ENCODE measurements around the gene RIT2.

RIT2 gene

GRCh38 chr18:43115076-43115921 lies at the start of gene RIT2:
Gene RIT2, minus strand, starts transcription at chr18:43115685.
- no peaks in the 10 kb centered on the region for H3K36me3 Mint-ChIP-seq (ENCODE audit: low read depth)
- no peak for DNase-seq
- peaks cover 3% of the 10 kb centered on the region for H3K27me3 Mint-ChIP-seq (ENCODE audit: low read depth, poor library complexity)
- no peaks in the 10 kb centered on the region for H3K4me1 Mint-ChIP-seq
- H3K27ac Mint-ChIP-seq, result no peak within 1 kb of the TSS
- no peak within 1 kb of the TSS for H3K4me3 Mint-ChIP-seq
- no peak for TF ChIP-seq CTCF (IDR thresholded peaks at IDR 0.05)
- no peaks in the 10 kb centered on the region for H3K9me3 Mint-ChIP-seq

GRCh38 chr18:43161528-43161927 lies 46.0 kb upstream of the RIT2 start:
- no peak for DNase-seq
- peaks cover 23% of the 10 kb centered on the region for H3K9me3 Mint-ChIP-seq

GRCh38 chr18:43160509-43160908 lies 45.0 kb upstream of the RIT2 start:
- no peaks in the 10 kb centered on the region for H3K4me1 Mint-ChIP-seq
- H3K27me3 Mint-ChIP-seq (ENCODE audit: low read depth, poor library complexity), result peaks cover 3% of the 10 kb centered on the region
- H3K27ac Mint-ChIP-seq, result no peak overlapping the region
- no peak for DNase-seq
- no peak for TF ChIP-seq CTCF (IDR thresholded peaks at IDR 0.05)
- H3K9me3 Mint-ChIP-seq, result peaks cover 14% of the 10 kb centered on the region
- H3K4me3 Mint-ChIP-seq, result no peak overlapping the region
- no peaks in the 10 kb centered on the region for H3K36me3 Mint-ChIP-seq (ENCODE audit: low read depth)

More at GRCh38 chr18:43161528-43161927, 46.0 kb upstream of the RIT2 start:
- Mint-ChIP-seq H3K4me3 (no peak overlapping the region), H3K27me3 (ENCODE audit: low read depth, poor library complexity) (peaks cover 3% of the 10 kb centered on the region), H3K4me1 (no peaks in the 10 kb centered on the region), H3K36me3 (ENCODE audit: low read depth) (no peaks in the 10 kb centered on the region), H3K27ac (no peak overlapping the region)
- TF ChIP-seq CTCF (IDR thresholded peaks at IDR 0.05), result no peak

- H3K27ac Mint-ChIP-seq, result no peak overlapping the region
Measured at GRCh38 chr18:43159926-43160325, 44.4 kb upstream of the RIT2 start.

GRCh38 chr18:43159086-43159770 lies 43.7 kb upstream of the RIT2 start:
- no peak overlapping the region for H3K27ac Mint-ChIP-seq
- H3K4me3 Mint-ChIP-seq, result no peak overlapping the region
- H3K27me3 Mint-ChIP-seq (ENCODE audit: low read depth, poor library complexity), result peaks cover 3% of the 10 kb centered on the region
- no peaks in the 10 kb centered on the region for H3K36me3 Mint-ChIP-seq (ENCODE audit: low read depth)
- DNase-seq, result no peak
- peaks cover 7% of the 10 kb centered on the region for H3K9me3 Mint-ChIP-seq
- no peak for TF ChIP-seq CTCF (IDR thresholded peaks at IDR 0.05)
- no peaks in the 10 kb centered on the region for H3K4me1 Mint-ChIP-seq

More at GRCh38 chr18:43159926-43160325, 44.4 kb upstream of the RIT2 start:
- Mint-ChIP-seq H3K4me1 (no peaks in the 10 kb centered on the region), H3K36me3 (ENCODE audit: low read depth) (no peaks in the 10 kb centered on the region), H3K27me3 (ENCODE audit: low read depth, poor library complexity) (peaks cover 3% of the 10 kb centered on the region), H3K4me3 (no peak overlapping the region), H3K9me3 (peaks cover 9% of the 10 kb centered on the region)
- no peak for DNase-seq
- no peak for TF ChIP-seq CTCF (IDR thresholded peaks at IDR 0.05)

All from nephron progenitor cell (in vitro differentiated cells).